GM21528 (cell line): ENCODE data around the gene TUBB4B.

Experiments used
- ATAC-seq: cut with Tn5 transposase; IDR thresholded peaks from one replicate; pipeline ENCODE4 v1.9.1; 2021; ENCODE audit warnings: mild to moderate bottlenecking, moderate library complexity; ENCODE audit not compliant: unreplicated experiment, low FRiP score

TUBB4B gene

GRCh38 chr9:137280474-137281344 lies 39.6 kb downstream of the TUBB4B start:
- ATAC-seq, result no peak

- ATAC-seq, result no peak
Measured at GRCh38 chr9:137281345-137282116, 40.4 kb downstream of the TUBB4B start.

GRCh38 chr9:137286975-137287383 lies 45.9 kb downstream of the TUBB4B start:
- no peak for ATAC-seq

GRCh38 chr9:137293094-137293481 lies 52.0 kb downstream of the TUBB4B start:
- no peak for ATAC-seq
